Measurements from ENCODE around the gene TMEM187.
A peak's percentile ranks its signal among the peaks of the same experiment; 100 is the strongest.

The TMEM187 gene

GRCh38 chrX:154012336-154012991 lies 39.9 kb downstream of the TMEM187 start:
- DNase-seq (ENCODE audit: low read depth): no peak
- TF ChIP-seq, protein P1, sequence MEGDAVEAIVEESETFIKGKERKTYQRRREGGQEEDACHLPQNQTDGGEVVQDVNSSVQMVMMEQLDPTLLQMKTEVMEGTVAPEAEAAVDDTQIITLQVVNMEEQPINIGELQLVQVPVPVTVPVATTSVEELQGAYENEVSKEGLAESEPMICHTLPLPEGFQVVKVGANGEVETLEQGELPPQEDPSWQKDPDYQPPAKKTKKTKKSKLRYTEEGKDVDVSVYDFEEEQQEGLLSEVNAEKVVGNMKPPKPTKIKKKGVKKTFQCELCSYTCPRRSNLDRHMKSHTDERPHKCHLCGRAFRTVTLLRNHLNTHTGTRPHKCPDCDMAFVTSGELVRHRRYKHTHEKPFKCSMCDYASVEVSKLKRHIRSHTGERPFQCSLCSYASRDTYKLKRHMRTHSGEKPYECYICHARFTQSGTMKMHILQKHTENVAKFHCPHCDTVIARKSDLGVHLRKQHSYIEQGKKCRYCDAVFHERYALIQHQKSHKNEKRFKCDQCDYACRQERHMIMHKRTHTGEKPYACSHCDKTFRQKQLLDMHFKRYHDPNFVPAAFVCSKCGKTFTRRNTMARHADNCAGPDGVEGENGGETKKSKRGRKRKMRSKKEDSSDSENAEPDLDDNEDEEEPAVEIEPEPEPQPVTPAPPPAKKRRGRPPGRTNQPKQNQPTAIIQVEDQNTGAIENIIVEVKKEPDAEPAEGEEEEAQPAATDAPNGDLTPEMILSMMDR (IDR thresholded peaks at IDR 0.05; ENCODE audit: insufficient read depth, low read depth, low read length, missing control alignments): no peak
- H3K4me3 ChIP-seq (ENCODE audit: low read length): no peak overlapping the region

GRCh38 chrX:154013001-154013421 lies 40.5 kb downstream of the TMEM187 start:
- DNase-seq (ENCODE audit: low read depth): no peak
- no peak overlapping the region for H3K4me3 ChIP-seq (ENCODE audit: low read length)
- TF ChIP-seq, protein P1 (IDR thresholded peaks at IDR 0.05; ENCODE audit: insufficient read depth, low read depth, low read length, missing control alignments): no peak

DNA sequence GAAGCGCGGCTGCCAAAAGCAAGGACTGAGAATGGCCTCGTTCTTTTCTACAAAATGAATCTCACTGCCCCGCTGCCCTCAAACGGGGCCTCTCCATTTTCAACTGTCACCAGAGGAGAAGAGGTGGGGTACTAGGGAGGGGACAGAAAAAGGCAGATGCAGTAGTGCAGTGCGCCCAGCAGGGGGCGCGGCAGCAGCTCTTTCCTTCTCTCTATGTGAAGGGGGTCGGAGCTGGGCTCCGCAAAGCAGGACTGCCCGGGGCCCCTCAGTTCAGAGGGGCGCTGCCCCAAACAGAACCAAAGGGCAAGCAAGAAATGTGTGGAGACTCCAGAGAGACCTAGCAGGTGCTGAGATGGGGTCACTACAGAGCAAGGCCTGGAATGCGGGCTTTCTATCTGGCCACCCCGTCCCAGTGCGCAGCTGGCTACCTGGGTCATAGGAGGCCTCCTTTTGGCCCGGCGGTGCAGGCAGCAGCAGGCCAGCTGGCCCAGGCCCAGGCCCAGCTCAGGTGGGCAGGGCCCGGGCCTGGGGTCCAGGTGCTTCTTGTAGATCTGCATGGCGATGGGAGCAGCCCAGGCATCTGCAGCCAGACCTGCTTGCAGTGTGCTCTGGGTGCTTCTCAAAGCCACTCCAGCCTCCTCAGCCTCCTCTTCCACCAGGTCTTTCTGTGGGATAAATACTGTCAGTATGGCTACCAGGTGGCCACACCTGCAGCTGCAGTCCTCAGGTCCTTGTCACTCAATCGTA lies 41.2 kb downstream of the TMEM187 start:
- no peak for DNase-seq (ENCODE audit: low read depth)
- TF ChIP-seq, protein P1 (IDR thresholded peaks at IDR 0.05; ENCODE audit: insufficient read depth, low read depth, low read length, missing control alignments): peak; percentile 77

GRCh38 chrX:154014429-154015380 lies 42.2 kb downstream of the TMEM187 start:
- H3K4me3 ChIP-seq (ENCODE audit: low read length): no peak overlapping the region
- no peak for DNase-seq (ENCODE audit: low read depth)
- TF ChIP-seq, protein P1 (IDR thresholded peaks at IDR 0.05; ENCODE audit: insufficient read depth, low read depth, low read length, missing control alignments): no peak

More for the DNA sequence above, 41.2 kb downstream of the TMEM187 start:
- no peak overlapping the region for H3K4me3 ChIP-seq (ENCODE audit: low read length)

DNA sequence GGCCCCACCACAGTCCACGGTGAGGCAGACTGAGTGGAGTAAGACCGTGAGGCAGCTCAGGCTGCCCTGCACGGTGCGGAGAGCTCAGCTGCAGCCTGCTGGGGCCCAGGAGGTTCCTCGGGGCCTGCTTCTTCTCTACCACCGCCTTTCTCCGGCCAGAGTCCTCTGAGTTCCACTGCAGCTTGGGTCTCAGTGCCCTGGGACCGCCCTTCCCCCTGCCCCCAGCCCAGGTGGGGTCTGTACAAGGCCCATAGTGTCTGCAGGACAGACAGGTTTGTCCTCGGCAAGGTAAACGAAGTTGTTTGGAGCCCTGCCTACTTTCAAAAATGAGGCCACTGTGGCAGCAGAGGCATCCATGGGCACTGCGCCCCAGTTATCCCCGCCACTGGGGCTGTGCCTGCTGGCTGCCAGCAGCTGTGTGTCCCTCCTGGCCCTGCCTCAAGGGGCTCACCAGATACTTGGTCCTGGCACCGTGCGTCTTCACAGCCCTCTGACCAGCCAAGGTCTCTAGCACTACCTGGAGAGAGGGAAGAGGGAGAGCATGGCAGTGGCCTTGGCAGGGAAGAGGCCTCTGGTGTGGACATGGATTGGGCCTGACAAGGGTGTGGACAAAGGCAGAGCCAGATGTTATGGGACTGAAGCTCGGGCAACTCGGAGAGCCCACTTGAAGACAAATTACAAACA lies 43.2 kb downstream of the TMEM187 start:
- DNase-seq (ENCODE audit: low read depth): no peak
- TF ChIP-seq, protein P1 (IDR thresholded peaks at IDR 0.05; ENCODE audit: insufficient read depth, low read depth, low read length, missing control alignments): no peak
- no peak overlapping the region for H3K4me3 ChIP-seq (ENCODE audit: low read length)

DNA sequence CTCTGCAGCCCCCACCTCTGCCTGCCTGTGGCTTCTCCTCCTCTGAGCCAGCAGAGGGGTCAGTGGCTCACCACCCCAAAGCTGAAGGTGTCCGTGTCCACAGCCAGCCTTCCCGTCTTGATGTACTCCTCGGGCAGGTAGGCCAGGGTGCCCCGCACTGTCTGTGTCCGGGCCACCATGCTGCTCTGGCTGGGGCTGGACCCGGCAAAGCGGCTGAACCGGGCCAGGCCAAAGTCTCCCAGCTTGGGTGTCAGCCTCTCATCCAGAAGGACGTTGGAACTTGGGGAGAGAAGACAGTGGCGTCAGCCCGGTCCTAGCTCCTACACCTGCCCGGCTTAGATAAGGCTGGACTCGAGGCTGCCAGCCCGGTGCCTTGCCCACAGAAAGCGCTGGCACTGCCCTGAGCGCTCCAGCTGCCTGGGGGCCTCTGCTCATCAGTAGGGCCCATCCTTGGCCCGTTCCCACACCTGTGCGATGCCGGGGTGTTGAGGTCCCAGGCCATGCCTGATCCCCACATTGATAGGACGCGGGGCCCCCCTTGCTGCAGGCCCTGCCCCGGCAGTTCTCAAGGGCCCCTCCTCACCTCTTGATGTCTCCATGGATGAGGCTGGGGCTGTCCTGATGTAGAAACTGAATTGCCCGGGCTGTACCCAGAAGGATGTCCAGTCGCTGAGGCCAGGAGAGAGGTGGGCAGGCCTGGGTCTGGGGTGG lies 44.0 kb downstream of the TMEM187 start:
- TF ChIP-seq, protein P1 (IDR thresholded peaks at IDR 0.05; ENCODE audit: insufficient read depth, low read depth, low read length, missing control alignments): no peak
- DNase-seq (ENCODE audit: low read depth): no peak

More for the DNA sequence above, 44.0 kb downstream of the TMEM187 start:
- no peak overlapping the region for H3K4me3 ChIP-seq (ENCODE audit: low read length)

All from epithelial cell of esophagus (primary cell).